Stimulated activated CD4-positive, alpha-beta T cell treated with anti-CD3 and anti-CD28 coated beads, Interleukin-1b, Interleukin-23, amount 100 ng/mL, for 48 hours (primary cell): ENCODE data around the gene IL36RN.

Experiments used
- DNase-seq: peaks from one replicate; pipeline ENCODE4 v3.0.0-alpha.2; 2020

IL36RN gene

GRCh38 chr2:113050921-113051895 lies 7.8 kb upstream of the IL36RN start:
- DNase-seq = no peak

- no peak for DNase-seq
These were observed 6.5 kb upstream of the IL36RN start, which contains the start of gene IL36B for GRCh38 chr2:113052396-113052917. TSS of gene IL36B (minus strand) at chr2:113052867.

GRCh38 chr2:113053666-113054065 lies 5.3 kb upstream of the IL36RN start:
- DNase-seq = no peak

- DNase-seq = no peak
These were observed 4.9 kb upstream of the IL36RN start for GRCh38 chr2:113054066-113054465.

GRCh38 chr2:113056521-113056920 lies 2.5 kb upstream of the IL36RN start:
- no peak for DNase-seq

- DNase-seq = no peak
These were observed 1.9 kb upstream of the IL36RN start for GRCh38 chr2:113057117-113057516.

GRCh38 chr2:113058411-113058994 lies 495 bp upstream of the IL36RN start:
- no peak for DNase-seq

- no peak for DNase-seq
These were observed 1.4 kb downstream of the IL36RN start for GRCh38 chr2:113060396-113060795.

- DNase-seq = no peak
These were observed 1.8 kb downstream of the IL36RN start for GRCh38 chr2:113060796-113061195.

- no peak for DNase-seq
These were observed 2.2 kb downstream of the IL36RN start for GRCh38 chr2:113061241-113061640.

GRCh38 chr2:113061896-113062770 lies 3.1 kb downstream of the IL36RN start:
- DNase-seq = no peak

GRCh38 chr2:113064281-113064680 lies 5.3 kb downstream of the IL36RN start:
- DNase-seq = no peak

GRCh38 chr2:113064898-113065297 lies 5.9 kb downstream of the IL36RN start:
- no peak for DNase-seq

GRCh38 chr2:113067681-113068080 lies 8.7 kb downstream of the IL36RN start, which contains the start of gene IL1F10:
TSS of gene IL1F10 (plus strand) at chr2:113067970. CDS start at chr2:113072739, 4,769 bp downstream.
- no peak for DNase-seq

- DNase-seq = no peak
These were observed 9.3 kb downstream of the IL36RN start for GRCh38 chr2:113068249-113068648.

GRCh38 chr2:113068706-113069485 lies 9.9 kb downstream of the IL36RN start:
- DNase-seq = no peak

GRCh38 chr2:113069676-113070605 lies 10.9 kb downstream of the IL36RN start:
- no peak for DNase-seq

GRCh38 chr2:113070606-113070975 lies 11.6 kb downstream of the IL36RN start:
- no peak for DNase-seq

- DNase-seq = no peak
These were observed 13.6 kb downstream of the IL36RN start for GRCh38 chr2:113072584-113072983.

GRCh38 chr2:113073325-113073834 lies 14.4 kb downstream of the IL36RN start:
- no peak for DNase-seq

GRCh38 chr2:113075030-113075429 lies 16.0 kb downstream of the IL36RN start:
- DNase-seq = no peak
